ENCODE results near the gene FGFBP2. TPM values are rescaled to one million over a fixed set of nuclear protein-coding genes. Genes with fewer than 3 reads are reported as not detected.

Gene FGFBP2
- polyA plus RNA-seq, 2 donors: 0.61 TPM; not detected in 1

Other genes starting within 250 kb of the FGFBP2 start
- gene CD38, start 184.8 kb downstream of the FGFBP2 start, polyA plus RNA-seq: 1 to 10 TPM in 1 of 2 donors, under 1 TPM in 1; 0.72 to 1.2 TPM
- gene FGFBP1, start 24.4 kb downstream of the FGFBP2 start, polyA plus RNA-seq: 100 to 1,000 TPM; 178 to 533 TPM
- under 1 TPM; 0.37 to 0.47 TPM for gene PROM1, start 120.8 kb upstream of the FGFBP2 start, polyA plus RNA-seq